ENCODE measurements around the gene NSG1. TPM values are rescaled to one million over a fixed set of nuclear protein-coding genes. Genes with fewer than 3 reads are reported as not detected.

NSG1 gene
- total and polyA plus RNA-seq, 3 donors from 2014 or later, result 27.5 to 67.2 (median 30.0) TPM

DNA sequence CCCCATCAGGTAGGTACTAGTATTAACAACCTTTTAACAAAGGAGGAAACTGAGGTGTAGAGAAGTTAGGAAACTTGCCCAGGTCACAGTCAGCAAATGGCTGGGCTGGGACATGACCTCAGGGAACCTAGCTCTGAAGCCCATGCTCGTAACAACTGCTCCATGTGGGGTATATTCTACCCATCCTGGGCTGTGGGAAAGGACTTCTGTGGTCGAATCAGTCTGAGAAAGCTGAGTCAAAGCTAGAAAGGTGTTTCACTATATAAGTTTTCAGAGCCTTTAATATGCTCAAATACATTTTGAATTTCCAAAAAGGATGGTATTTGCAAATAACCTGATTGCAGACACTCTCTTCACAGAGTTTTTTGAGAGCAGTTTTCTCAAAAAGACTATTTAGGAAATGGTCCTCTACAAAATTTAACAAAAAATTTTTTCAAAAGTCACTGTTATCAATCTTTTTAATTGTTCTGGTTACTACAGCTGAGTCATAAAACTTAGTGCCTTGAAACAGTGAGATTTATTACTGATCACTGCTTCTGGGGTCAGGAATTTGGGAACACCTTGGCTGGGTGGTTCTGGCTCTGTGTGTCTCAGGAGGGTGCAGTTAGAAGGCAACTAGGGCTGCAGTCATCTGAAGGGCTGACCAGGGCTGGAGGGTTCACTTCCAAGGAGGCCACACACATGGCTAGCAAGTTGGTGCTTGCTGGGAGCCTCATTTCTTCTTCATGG, 53.6 kb downstream of the NSG1 start:
- WGBS, 2 donors, result 87 to 88% methylated on average over 2 of the region's 2 CpGs
- Histone ChIP-seq H3K9me3 (no peaks in the 10 kb centered on the region), H3K4me1 (no peaks in the 10 kb centered on the region), H3K27ac (no peak overlapping the region), H3K4me3 (no peak overlapping the region), H3K27me3 (no peaks in the 10 kb centered on the region), H3K36me3 (ENCODE audit: low read depth, missing control alignments) (no peaks in the 10 kb centered on the region)
- TF ChIP-seq, protein P1, sequence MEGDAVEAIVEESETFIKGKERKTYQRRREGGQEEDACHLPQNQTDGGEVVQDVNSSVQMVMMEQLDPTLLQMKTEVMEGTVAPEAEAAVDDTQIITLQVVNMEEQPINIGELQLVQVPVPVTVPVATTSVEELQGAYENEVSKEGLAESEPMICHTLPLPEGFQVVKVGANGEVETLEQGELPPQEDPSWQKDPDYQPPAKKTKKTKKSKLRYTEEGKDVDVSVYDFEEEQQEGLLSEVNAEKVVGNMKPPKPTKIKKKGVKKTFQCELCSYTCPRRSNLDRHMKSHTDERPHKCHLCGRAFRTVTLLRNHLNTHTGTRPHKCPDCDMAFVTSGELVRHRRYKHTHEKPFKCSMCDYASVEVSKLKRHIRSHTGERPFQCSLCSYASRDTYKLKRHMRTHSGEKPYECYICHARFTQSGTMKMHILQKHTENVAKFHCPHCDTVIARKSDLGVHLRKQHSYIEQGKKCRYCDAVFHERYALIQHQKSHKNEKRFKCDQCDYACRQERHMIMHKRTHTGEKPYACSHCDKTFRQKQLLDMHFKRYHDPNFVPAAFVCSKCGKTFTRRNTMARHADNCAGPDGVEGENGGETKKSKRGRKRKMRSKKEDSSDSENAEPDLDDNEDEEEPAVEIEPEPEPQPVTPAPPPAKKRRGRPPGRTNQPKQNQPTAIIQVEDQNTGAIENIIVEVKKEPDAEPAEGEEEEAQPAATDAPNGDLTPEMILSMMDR (IDR thresholded peaks at IDR 0.05), result no peak
- no peak for TF ChIP-seq POLR2A (IDR thresholded peaks at IDR 0.05)
- no peak for DNase-seq
- intact Hi-C loops (cut with DNase I; ENCODE audit: low total_unique reads), result no loop called here

GRCh38 chr4:4443821-4444220, 56.9 kb downstream of the NSG1 start:
- TF ChIP-seq POLR2A (IDR thresholded peaks at IDR 0.05), result no peak
- TF ChIP-seq, protein P1 (IDR thresholded peaks at IDR 0.05), result no peak
- Histone ChIP-seq H3K9me3 (no peaks in the 10 kb centered on the region), H3K27ac (no peak overlapping the region), H3K4me1 (no peaks in the 10 kb centered on the region), H3K36me3 (ENCODE audit: low read depth, missing control alignments) (no peaks in the 10 kb centered on the region), H3K4me3 (no peak overlapping the region), H3K27me3 (no peaks in the 10 kb centered on the region)
- 71 to 74% methylated on average over 2 of the region's 2 CpGs for whole genome bisulfite sequencing, 2 donors
- no peak for DNase-seq
- intact Hi-C loops (cut with DNase I; ENCODE audit: low total_unique reads), result no loop called here

- H3K27me3 ChIP-seq, result no peaks in the 10 kb centered on the region
- no peak overlapping the region for H3K27ac ChIP-seq
- DNase-seq, result no peak
- TF ChIP-seq, protein P1 (IDR thresholded peaks at IDR 0.05), result no peak
- TF ChIP-seq POLR2A (IDR thresholded peaks at IDR 0.05), result no peak
- intact Hi-C loops (cut with DNase I; ENCODE audit: low total_unique reads), result no loop called here
- no peak overlapping the region for H3K4me3 ChIP-seq
- no peaks in the 10 kb centered on the region for H3K36me3 ChIP-seq (ENCODE audit: low read depth, missing control alignments)
- H3K9me3 ChIP-seq, result no peaks in the 10 kb centered on the region
- no peaks in the 10 kb centered on the region for H3K4me1 ChIP-seq
Observed at GRCh38 chr4:4446434-4446833, 59.5 kb downstream of the NSG1 start.

DNA sequence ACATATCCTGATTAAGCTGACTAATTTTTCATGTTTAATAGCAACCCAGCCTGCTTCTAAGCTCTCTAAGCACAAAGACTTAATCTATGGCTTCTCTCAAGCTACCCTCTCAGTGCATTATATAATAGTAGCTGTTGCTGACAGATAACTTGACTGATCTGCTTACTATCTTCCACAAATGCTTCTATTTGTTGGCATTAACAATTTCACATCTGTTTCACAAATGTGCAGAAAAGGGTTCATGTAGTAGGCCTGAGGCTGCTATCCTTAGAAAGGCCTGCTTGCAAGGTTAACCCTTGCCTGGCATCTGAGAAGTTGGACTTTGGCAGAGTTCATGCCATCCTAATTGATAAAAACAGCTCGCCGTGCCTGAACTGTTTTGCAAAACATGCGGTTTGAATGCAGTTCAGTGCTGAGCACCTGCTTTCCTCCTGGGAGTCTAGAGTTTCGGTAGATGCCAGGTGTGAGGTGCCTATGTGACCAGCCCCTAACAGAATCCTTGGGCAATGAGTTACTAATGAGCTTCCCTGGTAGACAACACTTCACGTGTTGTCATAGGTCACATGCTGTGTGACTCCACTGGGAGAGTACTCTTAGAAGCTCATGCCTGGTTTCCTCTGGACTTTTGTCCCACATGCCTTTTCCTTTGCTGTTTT, 68.4 kb downstream of the NSG1 start:
- intact Hi-C loops (cut with DNase I; ENCODE audit: low total_unique reads), result no loop called here
- H3K36me3 ChIP-seq (ENCODE audit: low read depth, missing control alignments), result no peaks in the 10 kb centered on the region
- no peak for DNase-seq
- H3K4me1 ChIP-seq, result no peaks in the 10 kb centered on the region
- no peaks in the 10 kb centered on the region for H3K9me3 ChIP-seq
- H3K27me3 ChIP-seq, result no peaks in the 10 kb centered on the region
- no peak overlapping the region for H3K27ac ChIP-seq
- TF ChIP-seq, protein P1 (IDR thresholded peaks at IDR 0.05), result no peak
- TF ChIP-seq POLR2A (IDR thresholded peaks at IDR 0.05), result no peak
- 93 to 94% methylated on average over 5 of the region's 5 CpGs for WGBS, 2 donors
- no peak overlapping the region for H3K4me3 ChIP-seq
